ENCODE data around the gene GLB1L.

GRCh38 chr2:219225350-219225749 lies 19.9 kb downstream of the GLB1L start:
- TF ChIP-seq, protein P1, sequence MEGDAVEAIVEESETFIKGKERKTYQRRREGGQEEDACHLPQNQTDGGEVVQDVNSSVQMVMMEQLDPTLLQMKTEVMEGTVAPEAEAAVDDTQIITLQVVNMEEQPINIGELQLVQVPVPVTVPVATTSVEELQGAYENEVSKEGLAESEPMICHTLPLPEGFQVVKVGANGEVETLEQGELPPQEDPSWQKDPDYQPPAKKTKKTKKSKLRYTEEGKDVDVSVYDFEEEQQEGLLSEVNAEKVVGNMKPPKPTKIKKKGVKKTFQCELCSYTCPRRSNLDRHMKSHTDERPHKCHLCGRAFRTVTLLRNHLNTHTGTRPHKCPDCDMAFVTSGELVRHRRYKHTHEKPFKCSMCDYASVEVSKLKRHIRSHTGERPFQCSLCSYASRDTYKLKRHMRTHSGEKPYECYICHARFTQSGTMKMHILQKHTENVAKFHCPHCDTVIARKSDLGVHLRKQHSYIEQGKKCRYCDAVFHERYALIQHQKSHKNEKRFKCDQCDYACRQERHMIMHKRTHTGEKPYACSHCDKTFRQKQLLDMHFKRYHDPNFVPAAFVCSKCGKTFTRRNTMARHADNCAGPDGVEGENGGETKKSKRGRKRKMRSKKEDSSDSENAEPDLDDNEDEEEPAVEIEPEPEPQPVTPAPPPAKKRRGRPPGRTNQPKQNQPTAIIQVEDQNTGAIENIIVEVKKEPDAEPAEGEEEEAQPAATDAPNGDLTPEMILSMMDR (IDR thresholded peaks at IDR 0.05): no peak
- no peak for TF ChIP-seq ZFX (IDR thresholded peaks at IDR 0.05; ENCODE audit: borderline replicate concordance)

All from 22Rv1 (cell line).